ENCODE results near the gene PALM2AKAP2.

DNA sequence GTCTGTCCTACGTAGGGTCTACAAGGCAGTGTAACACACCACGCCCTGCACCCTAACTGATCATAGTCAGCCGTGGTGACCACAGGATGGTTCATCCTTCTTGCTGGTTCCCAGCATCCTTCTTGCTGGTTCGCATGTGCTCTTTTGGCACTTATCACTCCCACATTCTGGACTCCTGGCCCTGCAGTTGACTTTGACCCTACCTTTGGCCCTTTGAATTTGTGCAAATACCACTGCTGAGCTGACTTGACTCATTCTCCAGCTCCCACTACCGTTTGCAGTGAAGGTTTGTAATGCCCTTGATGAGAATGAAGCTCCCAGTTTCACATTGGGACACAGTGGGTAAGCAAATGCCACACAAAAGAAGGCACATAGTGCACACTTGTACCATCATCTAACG is 33.8 kb downstream of the PALM2AKAP2 start:
- TF ChIP-seq, protein P1, sequence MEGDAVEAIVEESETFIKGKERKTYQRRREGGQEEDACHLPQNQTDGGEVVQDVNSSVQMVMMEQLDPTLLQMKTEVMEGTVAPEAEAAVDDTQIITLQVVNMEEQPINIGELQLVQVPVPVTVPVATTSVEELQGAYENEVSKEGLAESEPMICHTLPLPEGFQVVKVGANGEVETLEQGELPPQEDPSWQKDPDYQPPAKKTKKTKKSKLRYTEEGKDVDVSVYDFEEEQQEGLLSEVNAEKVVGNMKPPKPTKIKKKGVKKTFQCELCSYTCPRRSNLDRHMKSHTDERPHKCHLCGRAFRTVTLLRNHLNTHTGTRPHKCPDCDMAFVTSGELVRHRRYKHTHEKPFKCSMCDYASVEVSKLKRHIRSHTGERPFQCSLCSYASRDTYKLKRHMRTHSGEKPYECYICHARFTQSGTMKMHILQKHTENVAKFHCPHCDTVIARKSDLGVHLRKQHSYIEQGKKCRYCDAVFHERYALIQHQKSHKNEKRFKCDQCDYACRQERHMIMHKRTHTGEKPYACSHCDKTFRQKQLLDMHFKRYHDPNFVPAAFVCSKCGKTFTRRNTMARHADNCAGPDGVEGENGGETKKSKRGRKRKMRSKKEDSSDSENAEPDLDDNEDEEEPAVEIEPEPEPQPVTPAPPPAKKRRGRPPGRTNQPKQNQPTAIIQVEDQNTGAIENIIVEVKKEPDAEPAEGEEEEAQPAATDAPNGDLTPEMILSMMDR (IDR thresholded peaks at IDR 0.05; ENCODE audit: low read depth, low read length): no peak
- no peak for TF ChIP-seq EZH2phosphoT487 (IDR thresholded peaks at IDR 0.05; ENCODE audit: low read depth)
